Dendritic cell treated with granulocyte-macrophage colony-stimulating factor and Interleukin-4, amounts not matched to agents 40 ng/mL and 50 ng/mL, for 4 days (primary cell): ENCODE data around the gene SLIT1.

Source experiments
- H3K27ac Mint-ChIP-seq: one replicate; pipeline ENCODE4 v1.8.0; 2022; ENCODE audit warnings: mild to moderate bottlenecking, mixed read lengths
- H3K27me3 Mint-ChIP-seq: one replicate; pipeline ENCODE4 v1.8.0; 2022; ENCODE audit warnings: mild to moderate bottlenecking, mixed read lengths
- H3K36me3 Mint-ChIP-seq: one replicate; pipeline ENCODE4 v1.8.0; 2022; ENCODE audit warnings: low read depth, mixed read lengths
- H3K4me1 Mint-ChIP-seq: one replicate; pipeline ENCODE4 v1.8.0; 2022; ENCODE audit warnings: low read depth, mixed read lengths
- H3K4me3 Mint-ChIP-seq: one replicate; pipeline ENCODE4 v1.8.0; 2022; ENCODE audit warnings: mild to moderate bottlenecking, moderate library complexity, mixed read lengths
- H3K9me3 Mint-ChIP-seq: one replicate; pipeline ENCODE4 v1.8.0; 2022; ENCODE audit warnings: mixed read lengths
- intact Hi-C: fragments of 100-400 bp; cut with micrococcal nuclease; formaldehyde crosslinking; loops from one replicate; pipeline ENCODE4 v1.15.0; 2022

Gene SLIT1

DNA sequence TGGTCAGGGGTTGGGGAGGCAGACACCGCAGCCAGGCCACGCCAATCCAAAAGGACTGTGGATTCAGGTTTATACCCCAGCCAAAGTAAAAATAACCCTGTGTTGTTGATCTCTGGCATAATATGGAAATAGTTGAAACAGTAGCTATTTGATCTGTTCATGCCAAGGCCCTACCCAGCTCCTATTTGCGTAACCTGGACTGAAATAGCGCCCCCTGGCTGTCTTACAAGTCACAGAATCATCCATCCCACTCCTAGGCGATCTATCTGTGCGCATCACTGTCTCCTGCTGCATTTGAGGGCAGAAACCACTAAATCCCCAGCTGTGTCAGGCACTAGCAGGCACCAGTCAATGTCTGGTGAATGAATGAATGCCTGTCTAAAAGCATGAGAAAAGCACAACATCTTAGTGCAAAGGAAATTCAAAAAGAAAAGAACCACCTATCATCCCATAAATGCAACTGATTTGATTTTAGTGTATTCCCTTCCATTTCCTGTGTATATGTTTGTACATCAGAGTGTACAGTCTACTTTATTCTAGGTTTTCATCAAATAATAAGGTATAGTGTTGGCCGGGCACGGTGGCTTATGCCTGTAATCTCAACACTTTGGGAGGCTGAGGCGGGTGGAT, 160.0 kb downstream of the SLIT1 start:
- no peaks in the 10 kb centered on the region for H3K36me3 Mint-ChIP-seq
- H3K9me3 Mint-ChIP-seq = no peaks in the 10 kb centered on the region
- H3K4me3 Mint-ChIP-seq = no peak overlapping the region
- no peaks in the 10 kb centered on the region for H3K27me3 Mint-ChIP-seq
- no peak overlapping the region for H3K27ac Mint-ChIP-seq
- H3K4me1 Mint-ChIP-seq = peaks cover 5% of the 10 kb centered on the region
- intact Hi-C loops = loop anchor here (5.0 to 10.0 kb wide), 5 partner anchors 113 to 631 kb away; no protein-coding TSS in a partner anchor

DNA sequence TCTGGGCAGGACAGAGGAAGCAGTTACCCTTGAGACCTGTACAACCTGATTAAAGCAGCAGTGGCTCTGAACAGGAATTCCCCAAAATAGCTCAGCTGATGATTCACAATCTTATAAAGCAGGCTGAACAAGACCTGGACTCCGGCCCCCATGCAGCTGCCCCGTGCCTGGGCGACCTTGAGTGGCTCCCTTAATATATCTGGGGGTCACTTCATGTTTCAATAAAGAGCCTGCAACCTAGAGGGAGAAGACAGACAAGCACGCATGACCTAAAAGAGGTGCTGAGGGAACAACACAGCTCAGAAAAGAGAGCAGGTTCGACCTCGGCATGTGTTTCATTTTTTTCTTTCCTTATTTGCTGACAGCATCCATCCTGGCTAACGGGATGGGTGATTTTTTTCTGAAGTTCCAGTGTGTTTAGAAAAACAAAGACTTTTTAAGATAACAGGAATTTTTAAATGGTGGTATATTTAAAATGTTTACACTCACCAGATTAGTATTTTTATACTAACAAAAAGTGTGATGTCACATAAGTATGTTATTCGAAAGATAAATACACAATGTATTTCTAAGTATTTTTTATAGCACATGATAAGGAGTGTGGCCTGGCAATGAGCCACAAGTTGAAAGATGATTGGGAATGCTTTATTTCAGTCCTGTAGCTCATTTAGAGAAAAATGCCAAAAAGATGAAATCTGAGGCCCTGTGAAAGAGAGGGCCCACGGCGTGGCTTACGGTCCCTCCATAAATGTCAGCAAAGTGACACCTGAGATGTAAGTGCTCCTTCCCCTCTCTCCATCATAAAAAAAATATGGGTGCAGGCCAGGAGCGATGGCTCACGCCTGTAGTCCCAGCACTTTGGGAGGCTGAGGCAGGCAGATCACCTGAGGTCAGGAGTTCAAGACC, 161.3 kb downstream of the SLIT1 start:
- Mint-ChIP-seq H3K4me3 (no peak overlapping the region), H3K27me3 (no peaks in the 10 kb centered on the region), H3K36me3 (no peaks in the 10 kb centered on the region), H3K4me1 (peaks cover 5% of the 10 kb centered on the region), H3K9me3 (no peaks in the 10 kb centered on the region), H3K27ac (no peak overlapping the region)
- intact Hi-C loops = loop anchor here (5.0 to 10.0 kb wide), 5 partner anchors 112 to 630 kb away; no protein-coding TSS in a partner anchor

DNA sequence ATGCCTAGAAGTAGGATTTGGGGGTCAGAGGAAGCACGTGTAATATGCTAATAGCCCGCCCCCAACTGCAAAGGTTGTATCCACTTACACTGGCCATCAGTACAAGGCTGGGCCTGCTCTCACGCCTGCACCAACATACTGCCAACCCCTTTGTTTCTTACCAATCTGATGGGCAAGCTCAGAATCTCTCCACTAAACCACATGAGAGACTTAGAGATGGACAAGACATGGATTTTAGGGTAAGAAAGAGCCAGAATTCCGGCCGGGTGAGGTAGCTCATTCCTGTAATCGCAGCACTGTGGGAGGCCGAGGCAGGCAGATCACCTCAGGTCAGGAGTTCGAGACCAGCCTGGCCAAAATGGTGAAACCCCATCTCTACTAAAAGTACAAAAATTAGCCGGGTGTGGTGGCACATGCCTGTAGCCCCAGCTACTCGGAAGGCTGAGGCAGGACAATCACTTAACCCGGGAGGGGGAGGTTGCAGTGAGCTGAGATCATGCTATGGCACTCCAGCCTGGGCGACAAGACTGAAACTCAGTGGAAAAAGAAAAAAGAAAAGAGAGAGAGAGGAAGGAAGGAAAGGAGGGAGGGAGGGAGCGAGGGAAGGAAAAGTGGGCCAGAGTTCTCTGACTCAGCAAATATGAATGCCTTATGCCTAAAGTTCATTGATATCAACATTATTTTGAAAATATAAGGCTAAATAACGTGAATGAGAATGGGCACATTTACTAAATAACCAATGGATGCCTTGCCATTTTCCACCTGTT, 162.2 kb downstream of the SLIT1 start:
- Mint-ChIP-seq H3K9me3 (no peaks in the 10 kb centered on the region), H3K27me3 (no peaks in the 10 kb centered on the region), H3K4me1 (peaks cover 5% of the 10 kb centered on the region), H3K4me3 (no peak overlapping the region), H3K27ac (no peak overlapping the region), H3K36me3 (no peaks in the 10 kb centered on the region)
- intact Hi-C loops = loop anchor here (10.0 kb wide), 2 partner anchors 259 to 629 kb away; no protein-coding TSS in a partner anchor

DNA sequence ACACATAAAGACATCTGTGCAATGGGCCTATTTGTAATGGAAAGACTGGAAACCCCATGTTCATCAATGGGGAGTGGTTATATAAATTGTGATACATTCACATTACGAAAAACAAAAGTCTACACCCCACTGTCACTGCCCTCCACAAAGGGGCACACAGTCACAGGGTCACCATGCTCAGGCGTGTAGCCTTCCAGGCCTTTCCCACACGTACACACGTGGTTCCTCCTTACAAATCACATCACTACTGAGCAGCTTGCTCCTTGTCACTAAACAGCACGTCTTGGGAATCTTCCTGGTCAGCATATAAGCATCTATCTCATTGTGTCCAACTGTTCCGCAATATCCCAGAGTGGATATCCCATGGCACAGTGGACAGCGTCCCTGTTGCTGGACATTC, 163.1 kb downstream of the SLIT1 start:
- no peak overlapping the region for H3K27ac Mint-ChIP-seq
- peaks cover 5% of the 10 kb centered on the region for H3K4me1 Mint-ChIP-seq
- H3K9me3 Mint-ChIP-seq = no peaks in the 10 kb centered on the region
- H3K4me3 Mint-ChIP-seq = no peak overlapping the region
- intact Hi-C loops = loop anchor here (10.0 kb wide), 2 partner anchors 258 to 628 kb away; no protein-coding TSS in a partner anchor
- H3K27me3 Mint-ChIP-seq = no peaks in the 10 kb centered on the region
- H3K36me3 Mint-ChIP-seq = no peaks in the 10 kb centered on the region

DNA sequence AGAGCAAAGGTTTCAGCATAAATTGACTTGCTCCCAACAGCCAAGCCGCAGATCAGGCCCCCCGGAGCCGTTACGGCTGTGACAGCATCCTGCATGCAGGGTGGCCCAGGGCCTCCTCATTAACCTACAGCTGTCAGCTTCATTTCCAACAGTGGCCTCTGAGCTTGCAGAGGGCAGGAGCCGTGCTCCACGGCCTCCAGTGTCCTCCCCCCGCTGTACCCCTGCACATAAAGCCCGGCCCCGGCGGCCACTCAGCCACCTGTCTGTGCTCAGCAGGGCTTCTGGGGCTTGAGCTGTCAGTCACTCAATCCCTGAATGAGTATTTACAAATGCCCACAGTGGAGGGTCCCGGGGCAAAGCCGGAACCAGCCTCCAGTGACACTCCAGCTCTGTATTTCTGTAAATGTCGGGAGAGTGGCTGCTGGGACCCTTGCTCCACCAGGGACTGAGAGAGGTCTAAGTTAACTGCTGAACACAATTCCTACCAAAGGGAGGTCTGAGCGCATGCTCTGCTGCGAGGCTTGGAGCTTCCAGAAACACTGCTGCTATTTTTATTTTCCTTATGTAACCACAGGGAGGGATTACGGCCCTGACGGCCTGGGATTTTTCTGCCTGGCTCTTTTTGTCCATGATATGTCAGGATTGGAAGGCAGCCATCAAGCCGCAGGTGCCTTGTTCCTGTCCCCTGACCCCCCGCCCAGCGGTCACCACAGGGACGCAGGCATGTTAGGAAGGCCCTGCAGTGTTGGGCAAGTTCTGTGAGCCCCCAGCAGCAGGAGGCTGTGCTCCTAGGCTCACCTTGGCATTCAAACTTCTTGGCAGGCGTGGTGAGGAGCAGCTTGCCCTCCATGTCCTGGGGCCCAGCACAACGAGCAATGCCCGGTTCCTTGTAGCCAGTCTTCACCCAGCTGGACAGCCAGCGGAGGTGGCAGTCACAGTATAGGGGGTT, 165.0 kb downstream of the SLIT1 start:
- no peaks in the 10 kb centered on the region for H3K9me3 Mint-ChIP-seq
- H3K27ac Mint-ChIP-seq = no peak overlapping the region
- H3K4me1 Mint-ChIP-seq = peaks cover 5% of the 10 kb centered on the region
- intact Hi-C loops = loop anchor here (10.0 kb wide), 2 partner anchors 256 to 626 kb away; no protein-coding TSS in a partner anchor
- no peaks in the 10 kb centered on the region for H3K27me3 Mint-ChIP-seq
- H3K4me3 Mint-ChIP-seq = no peak overlapping the region
- H3K36me3 Mint-ChIP-seq = no peaks in the 10 kb centered on the region

DNA sequence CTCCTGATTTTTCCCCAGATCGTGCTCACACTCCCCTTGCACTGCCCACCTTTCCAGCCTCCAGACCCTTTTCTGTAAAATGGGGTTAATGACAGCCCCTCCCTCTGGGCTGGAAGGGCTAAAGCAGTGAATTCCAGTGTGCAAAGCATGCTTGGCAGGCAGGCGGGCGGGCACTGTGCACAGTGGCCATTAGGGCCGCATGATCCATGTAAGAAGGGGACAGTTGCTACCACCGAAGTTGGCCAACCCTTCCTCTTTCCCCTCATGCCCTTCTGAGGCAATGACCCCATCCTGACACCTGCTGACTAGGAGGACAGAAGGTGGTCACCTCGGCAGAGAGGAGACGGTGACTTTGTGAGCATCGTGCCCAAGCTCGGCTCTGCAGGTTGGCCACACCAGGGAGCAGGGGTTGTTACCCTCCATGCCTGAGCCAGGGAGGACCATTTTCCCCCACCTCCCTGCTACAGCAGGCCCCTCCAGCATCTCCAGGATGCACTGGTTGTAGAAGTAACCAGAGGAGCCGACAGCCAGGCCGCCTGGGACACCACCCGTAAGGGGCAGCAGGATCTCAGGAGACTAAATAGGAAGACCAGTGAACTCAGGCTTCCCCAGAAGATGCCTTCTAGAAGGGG, 166.4 kb downstream of the SLIT1 start:
- no peaks in the 10 kb centered on the region for H3K27me3 Mint-ChIP-seq
- H3K27ac Mint-ChIP-seq = no peak overlapping the region
- no peaks in the 10 kb centered on the region for H3K9me3 Mint-ChIP-seq

DNA sequence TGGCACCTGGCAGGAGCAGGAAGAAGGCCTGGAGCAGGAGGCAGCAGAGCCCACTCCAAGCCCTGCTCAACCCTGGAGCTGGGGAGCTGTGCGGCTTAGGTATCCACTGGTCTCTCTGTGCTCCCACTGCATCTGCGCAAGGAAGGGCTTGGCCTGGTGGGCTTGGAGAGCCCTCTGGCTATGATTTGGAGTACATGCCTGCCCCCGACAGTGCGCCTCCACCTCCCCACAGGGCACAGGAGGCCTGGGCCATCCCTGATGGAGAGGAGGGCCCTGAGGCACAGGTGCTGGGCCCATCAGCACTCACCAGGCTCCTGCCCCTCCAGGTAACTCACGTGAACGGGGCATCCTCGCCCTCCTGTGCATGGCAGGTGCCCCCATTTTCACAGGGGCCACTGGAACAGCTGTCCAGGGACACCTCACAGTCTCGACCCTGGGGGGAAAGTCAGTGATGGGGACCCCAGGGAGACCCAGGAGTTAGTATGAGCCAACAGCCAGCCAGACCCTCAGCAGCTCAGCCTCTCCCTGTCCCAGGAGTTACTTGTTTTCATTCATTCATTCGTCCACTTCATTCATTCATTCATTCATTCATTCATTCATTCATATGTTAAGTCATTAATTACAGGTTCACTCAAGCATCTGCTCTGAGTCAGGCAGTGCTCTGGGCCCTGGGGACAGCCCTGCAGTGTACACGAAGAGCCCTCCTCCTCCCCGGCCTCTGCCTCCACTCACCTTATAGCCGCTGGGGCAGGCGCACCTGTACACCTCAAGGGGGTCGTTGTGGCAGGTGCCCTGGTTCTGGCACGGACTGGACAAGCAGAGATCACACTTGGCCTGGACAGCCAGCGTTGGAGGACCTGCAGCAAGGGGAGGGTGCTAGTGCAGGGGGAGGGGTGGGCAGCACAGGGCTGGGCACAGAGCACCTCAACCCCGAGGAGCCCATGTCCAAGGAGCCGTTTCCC, 167.2 kb downstream of the SLIT1 start:
- H3K4me1 Mint-ChIP-seq = peaks cover 1% of the 10 kb centered on the region
- no peaks in the 10 kb centered on the region for H3K9me3 Mint-ChIP-seq
- no peak overlapping the region for H3K27ac Mint-ChIP-seq
- H3K36me3 Mint-ChIP-seq = no peaks in the 10 kb centered on the region
- H3K4me3 Mint-ChIP-seq = no peak overlapping the region
- H3K27me3 Mint-ChIP-seq = no peaks in the 10 kb centered on the region
- intact Hi-C loops = no loop called here

More for the DNA sequence above, 166.4 kb downstream of the SLIT1 start:
- H3K36me3 Mint-ChIP-seq = no peaks in the 10 kb centered on the region
- H3K4me3 Mint-ChIP-seq = no peak overlapping the region
- H3K4me1 Mint-ChIP-seq = peaks cover 5% of the 10 kb centered on the region
- intact Hi-C loops = no loop called here

DNA sequence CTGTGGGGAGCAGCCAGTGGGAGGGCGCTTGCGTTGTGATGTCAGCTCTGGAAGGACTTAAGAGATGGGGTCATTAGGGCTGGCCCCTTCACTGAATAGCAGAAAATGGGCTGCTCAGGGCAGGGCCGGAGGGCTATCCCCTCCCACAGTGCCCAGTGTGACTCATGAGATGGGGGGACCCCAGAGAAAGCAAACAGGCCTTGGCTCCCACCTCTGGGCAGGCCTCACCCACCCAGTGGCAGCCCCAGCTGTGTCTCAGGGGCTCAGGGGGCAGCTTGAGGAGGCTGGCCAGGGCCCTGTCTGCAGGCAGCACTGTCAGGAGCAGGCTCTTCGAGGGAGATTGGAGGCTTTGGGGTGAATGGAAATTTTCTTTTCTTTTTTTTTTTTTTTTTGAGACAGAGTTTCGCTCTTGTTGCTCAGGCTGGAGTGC, 168.3 kb downstream of the SLIT1 start:
- H3K9me3 Mint-ChIP-seq = no peaks in the 10 kb centered on the region
- intact Hi-C loops = no loop called here
- H3K27me3 Mint-ChIP-seq = no peaks in the 10 kb centered on the region
- H3K27ac Mint-ChIP-seq = no peak overlapping the region
- H3K4me3 Mint-ChIP-seq = no peak overlapping the region
- no peaks in the 10 kb centered on the region for H3K36me3 Mint-ChIP-seq
- H3K4me1 Mint-ChIP-seq = no peaks in the 10 kb centered on the region

DNA sequence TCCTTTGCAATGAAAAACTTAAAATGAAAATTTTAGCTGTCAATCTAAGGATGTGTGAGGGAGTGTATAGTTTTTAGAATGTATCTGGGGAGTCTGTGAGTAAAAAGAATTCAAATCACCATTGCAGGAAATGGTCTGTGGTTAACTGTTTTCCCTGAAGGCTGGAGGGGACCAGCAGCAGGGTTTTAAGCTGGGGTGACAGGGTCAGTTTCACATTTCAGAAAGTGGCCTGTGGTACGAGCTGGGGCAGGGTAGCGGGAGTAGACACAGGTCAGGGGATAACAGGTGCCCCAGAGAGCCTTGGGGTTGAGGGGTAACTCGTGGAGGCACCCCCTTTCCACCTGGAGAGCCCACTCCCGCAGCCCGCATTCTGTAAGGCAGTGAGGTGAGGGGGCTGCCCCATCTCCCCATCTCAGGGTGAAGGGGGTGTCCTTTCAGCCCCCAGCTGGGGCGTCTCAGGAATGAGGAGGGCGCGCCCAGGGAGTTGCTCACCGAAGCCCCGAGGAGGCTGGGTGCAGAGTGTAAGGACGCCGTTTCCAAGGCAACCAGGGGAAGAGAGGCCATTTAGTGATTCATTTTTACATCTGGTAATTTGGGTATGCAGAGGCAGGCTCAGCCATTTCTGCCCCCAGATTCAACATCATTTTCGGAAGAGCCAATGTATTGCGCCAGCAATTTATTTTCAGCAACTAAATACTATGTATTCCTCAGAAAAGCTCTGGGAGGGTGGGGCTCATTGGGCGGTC, 168.9 kb downstream of the SLIT1 start:
- Mint-ChIP-seq H3K4me3 (no peak overlapping the region), H3K27ac (no peak overlapping the region), H3K9me3 (no peaks in the 10 kb centered on the region), H3K36me3 (no peaks in the 10 kb centered on the region), H3K4me1 (no peaks in the 10 kb centered on the region), H3K27me3 (no peaks in the 10 kb centered on the region)
- intact Hi-C loops = no loop called here

DNA sequence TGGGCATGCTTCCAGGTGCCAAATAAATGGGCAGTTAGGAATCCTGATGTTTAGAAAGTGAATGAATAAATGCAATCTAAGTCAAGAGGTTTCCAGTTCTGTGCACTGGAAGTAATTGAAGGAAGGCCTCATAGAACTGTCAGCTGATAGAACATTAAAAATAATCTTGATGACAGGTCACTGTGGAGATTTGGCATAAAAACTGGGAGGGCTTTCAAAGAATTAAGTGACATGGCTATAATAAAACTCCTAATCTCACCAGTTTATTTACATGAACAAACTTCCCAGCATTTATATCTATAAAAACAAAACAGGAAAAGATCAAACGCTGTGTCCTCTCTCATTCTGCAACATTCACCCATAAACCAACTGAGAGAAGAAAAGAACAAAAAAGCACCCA, 170.5 kb downstream of the SLIT1 start:
- intact Hi-C loops = no loop called here

DNA sequence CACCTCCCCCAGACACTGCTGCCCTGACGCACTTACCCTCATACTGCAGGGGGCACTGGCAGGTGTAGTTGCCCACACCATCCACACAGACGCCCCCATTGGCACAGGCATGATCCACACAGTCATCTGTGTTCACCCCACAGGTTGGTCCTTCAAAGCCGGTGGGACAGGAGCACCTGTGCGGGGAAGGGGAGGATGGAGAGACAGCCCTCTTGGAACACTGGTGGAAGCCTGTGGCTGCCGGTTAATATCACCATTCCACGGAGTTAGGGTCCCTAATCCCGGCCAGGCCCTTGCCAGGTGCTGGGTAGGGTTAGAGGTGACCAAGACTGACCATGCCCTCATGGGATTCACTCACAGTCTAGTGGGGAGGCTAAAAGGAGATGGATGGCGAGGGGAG, 171.8 kb downstream of the SLIT1 start:
- H3K27ac Mint-ChIP-seq = no peak overlapping the region

More for the DNA sequence above, 170.5 kb downstream of the SLIT1 start:
- H3K9me3 Mint-ChIP-seq = no peaks in the 10 kb centered on the region
- H3K27ac Mint-ChIP-seq = no peak overlapping the region
- H3K4me3 Mint-ChIP-seq = no peak overlapping the region
- no peaks in the 10 kb centered on the region for H3K4me1 Mint-ChIP-seq
- no peaks in the 10 kb centered on the region for H3K27me3 Mint-ChIP-seq
- no peaks in the 10 kb centered on the region for H3K36me3 Mint-ChIP-seq

More for the DNA sequence above, 171.8 kb downstream of the SLIT1 start:
- Mint-ChIP-seq H3K9me3 (no peaks in the 10 kb centered on the region), H3K4me1 (no peaks in the 10 kb centered on the region), H3K27me3 (no peaks in the 10 kb centered on the region), H3K36me3 (no peaks in the 10 kb centered on the region), H3K4me3 (no peak overlapping the region)
- intact Hi-C loops = no loop called here
